VCaP (cell line): ENCODE data around the gene MOB2.

Source experiments
- H3K27ac ChIP-seq: fragments of 450-650 bp; 2 replicates; pipeline ENCODE4 v1.5.1; 2017
- TF ChIP-seq, protein P1 (sequence below): fragments of 450-650 bp; conservative IDR thresholded peaks from 2 replicates; pipeline ENCODE4 v1.5.1; 2017; ENCODE audit warnings: mild to moderate bottlenecking, moderate library complexity

Gene MOB2

DNA sequence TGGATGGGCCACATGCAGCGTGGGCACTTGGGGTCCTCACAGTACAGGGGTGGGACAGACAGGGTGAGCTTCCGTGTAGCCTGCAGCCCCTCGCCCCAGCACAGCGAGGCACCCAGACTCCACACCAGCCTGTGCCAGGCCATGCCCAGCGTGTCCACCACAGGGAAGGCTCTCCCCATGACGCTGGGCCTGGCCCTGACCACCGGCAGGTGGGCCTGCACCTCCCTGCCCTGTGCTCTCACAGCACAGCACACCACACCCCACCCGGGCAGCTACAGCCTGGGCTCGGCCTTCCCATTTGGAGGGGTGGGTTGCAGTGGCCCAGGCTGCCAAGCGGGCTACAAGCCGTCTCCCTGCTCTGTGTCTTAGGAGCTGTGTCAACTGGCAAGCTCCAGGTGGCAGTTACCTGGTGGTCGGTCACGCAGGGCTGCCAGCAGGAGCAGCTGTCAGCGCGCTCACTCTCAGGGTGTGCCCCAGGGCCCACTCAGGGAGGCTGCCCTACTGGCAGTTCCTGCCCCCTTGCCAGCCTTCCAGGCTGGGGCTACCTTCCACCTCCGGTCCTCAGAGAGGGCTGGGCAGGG, 4.6 kb downstream of the MOB2 start:
- TF ChIP-seq, protein P1, sequence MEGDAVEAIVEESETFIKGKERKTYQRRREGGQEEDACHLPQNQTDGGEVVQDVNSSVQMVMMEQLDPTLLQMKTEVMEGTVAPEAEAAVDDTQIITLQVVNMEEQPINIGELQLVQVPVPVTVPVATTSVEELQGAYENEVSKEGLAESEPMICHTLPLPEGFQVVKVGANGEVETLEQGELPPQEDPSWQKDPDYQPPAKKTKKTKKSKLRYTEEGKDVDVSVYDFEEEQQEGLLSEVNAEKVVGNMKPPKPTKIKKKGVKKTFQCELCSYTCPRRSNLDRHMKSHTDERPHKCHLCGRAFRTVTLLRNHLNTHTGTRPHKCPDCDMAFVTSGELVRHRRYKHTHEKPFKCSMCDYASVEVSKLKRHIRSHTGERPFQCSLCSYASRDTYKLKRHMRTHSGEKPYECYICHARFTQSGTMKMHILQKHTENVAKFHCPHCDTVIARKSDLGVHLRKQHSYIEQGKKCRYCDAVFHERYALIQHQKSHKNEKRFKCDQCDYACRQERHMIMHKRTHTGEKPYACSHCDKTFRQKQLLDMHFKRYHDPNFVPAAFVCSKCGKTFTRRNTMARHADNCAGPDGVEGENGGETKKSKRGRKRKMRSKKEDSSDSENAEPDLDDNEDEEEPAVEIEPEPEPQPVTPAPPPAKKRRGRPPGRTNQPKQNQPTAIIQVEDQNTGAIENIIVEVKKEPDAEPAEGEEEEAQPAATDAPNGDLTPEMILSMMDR, result no peak
- H3K27ac ChIP-seq, result no peak overlapping the region

DNA sequence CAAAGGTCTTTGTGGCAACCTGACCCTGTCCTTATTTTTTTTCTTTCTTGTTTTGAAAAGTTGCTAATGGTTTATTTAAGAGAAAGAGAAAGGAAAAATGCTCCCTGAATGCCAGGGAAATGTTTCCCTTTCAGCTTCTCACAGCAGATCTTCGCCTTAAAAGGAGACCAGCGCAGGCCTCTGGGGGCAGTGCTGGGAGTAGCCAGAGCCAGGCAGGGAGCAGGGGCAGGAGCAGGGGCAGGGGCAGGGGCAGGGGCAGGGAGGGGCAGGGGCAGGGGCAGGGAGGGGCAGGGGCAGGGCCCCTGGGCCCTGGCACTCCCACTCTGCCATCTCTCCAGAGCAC, 5.1 kb downstream of the MOB2 start:
- TF ChIP-seq, protein P1, result no peak
- no peak overlapping the region for H3K27ac ChIP-seq

DNA sequence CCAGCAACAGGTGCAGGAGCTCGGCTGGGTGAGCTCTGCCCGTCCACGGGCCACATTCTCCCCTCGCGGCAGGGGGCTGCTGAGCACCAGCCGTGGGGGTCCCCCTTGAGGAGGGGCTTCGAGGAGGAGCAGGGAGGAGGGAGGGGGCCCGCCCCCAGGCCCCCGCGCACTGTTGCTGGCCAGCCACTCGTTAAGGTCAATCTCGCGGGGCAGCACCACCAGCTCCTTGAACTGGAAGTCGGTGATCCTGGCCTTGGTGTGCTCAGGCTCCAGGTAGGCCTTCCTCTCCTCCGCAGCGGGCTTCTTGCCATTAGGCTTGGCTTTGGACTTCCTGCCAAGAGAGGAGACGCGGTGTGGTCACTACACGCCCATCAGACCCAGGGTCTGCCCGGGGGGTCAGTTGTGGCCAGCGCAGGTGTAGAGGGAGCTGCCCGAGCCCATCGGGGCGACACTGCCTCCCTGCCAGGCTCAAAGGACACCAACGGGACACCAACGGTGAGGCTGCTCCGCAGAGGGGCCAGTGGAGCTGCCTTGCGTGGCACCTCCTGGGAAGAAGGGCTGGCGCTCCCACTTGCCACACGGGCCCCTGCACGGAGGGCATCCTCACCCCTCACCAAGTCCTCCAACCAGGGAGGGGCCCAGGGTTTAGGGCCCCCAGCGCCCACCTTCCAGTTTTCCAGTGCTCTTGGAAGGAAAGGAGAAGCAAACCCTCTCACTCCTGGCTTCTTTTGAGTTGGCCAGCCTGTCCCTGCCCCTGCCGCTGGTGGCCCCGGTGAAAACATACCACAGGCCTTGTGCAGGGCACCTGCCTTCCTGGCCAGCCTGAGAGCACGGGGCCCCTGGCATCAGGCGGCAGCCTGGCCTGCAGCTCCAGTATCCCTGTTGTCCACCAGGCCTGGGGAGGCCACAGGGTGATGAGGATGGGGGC, 5.8 kb downstream of the MOB2 start:
- no peak overlapping the region for H3K27ac ChIP-seq
- TF ChIP-seq, protein P1, result no peak

DNA sequence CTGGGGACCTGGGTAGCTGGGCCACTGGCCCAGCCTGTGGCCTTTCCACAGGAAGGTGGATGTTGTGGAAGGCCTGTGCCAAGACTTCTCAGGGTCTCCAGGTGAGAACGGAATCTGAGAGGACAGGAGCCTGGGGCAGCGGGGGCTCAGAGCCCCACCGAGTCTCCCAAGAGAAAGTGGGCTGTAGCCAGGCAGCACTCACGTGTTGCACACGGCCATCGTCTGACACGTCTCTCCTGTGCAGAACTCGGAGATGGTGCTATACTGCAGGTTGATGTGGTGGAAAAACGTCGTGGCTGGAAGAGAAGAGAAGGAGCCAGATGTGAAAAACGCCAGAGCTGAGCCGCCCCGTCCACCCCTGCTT, 6.4 kb downstream of the MOB2 start:
- no peak overlapping the region for H3K27ac ChIP-seq
- TF ChIP-seq, protein P1, result no peak

DNA sequence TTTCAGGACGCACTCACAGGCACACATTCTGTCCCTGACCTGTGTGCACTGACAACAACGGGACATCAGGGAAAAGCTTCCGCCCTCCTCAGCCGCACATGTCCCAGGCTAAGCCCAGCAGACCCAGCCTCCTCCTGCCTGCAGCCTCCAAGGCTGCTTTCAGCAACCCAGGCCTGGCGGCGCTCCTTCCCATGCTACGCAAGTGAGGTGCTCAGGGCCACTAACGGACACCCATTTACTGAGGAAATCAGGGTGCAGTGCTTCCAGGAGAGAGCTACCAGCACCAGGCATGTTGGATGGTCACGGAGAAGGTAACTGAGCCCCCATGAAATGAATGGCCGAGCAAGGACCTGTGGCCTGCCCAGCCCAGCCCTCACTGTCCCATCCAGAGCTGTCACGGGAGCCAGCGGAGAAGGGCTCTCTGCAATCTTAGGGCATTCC, 6.9 kb downstream of the MOB2 start:
- TF ChIP-seq, protein P1, result no peak
- no peak overlapping the region for H3K27ac ChIP-seq

DNA sequence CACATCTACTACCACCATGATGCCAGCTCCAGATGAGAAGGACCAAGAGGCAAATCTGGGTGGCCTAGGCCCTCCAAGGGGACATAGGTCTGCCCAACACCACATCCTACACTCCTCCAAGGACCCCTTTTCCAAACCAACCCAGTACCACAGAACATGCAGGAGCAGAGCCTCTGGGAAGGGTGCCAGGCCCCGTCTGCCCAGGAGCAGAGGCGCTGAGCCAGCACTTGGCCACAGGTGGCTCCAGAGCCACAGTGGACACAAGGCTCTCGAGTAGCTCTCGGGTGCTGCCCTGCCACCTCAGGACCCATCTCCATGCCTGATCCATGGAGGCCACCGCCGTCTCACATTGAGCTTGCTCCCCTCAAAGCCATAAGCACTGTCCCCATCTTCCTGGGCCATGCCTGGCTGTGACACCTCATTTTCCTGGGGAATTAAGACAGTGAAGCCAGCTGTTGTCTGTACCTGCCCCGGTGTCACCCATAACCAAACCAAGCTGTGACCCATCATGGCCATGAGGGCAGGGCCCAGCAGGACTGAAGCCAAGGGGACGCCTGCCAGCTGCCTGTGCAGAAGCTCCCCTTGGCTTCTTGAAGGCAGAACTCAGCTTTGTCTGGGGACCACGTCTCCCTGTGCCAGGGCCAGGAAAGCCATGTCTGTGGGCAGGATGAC, 7.4 kb downstream of the MOB2 start:
- no peak overlapping the region for H3K27ac ChIP-seq
- TF ChIP-seq, protein P1, result peak; percentile 13; the same call in 1 of the 2 replicates

DNA sequence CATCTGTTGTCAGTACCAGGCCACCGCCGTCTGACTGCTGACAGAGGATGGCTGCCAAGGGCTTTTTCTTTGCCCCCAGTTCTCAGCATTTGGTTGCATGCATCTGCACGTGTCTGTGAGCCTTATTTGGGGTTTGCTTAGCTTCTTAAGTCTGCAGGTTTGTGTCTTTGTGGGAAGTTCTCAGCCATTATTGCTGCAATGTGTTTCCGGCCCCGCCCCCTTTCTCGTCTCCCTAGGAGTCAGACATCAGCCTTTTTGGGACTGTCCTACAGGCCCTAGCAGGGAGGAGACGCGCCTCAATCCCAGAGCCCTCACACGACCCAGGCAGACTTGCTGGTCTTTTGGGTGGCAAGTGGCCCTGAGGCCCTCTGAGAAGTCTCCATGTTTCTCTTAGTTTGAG, 8.0 kb downstream of the MOB2 start:
- H3K27ac ChIP-seq, result no peak overlapping the region
- TF ChIP-seq, protein P1, result no peak
